Measurements from ENCODE around the gene FOXQ1. TPM values are rescaled to one million over a fixed set of nuclear protein-coding genes. Genes with fewer than 3 reads are reported as not detected.
A peak's percentile ranks its signal among the peaks of the same experiment; 100 is the strongest.

Gene FOXQ1
- total and polyA plus RNA-seq, 8 donors: 11.7 to 97.7 (median 29.6) TPM; not detected in 1

DNA sequence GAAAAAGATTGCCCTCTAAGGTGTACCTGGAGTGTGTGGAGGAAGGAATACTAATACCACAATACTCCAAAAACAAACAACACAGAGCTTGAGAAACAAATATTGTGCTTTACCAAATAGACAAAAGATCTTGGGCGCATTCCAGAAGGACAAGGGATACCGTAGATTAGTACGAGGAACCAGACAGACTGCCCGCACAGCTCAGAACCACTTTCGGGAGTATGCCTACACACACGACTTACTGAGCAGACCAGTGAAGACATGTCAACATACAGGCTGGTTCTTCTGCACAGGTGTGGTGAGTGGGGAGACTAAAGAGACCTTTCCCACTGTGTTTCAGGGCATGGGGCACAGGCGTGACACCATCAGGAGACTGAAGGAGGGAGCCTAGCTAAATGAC, 15.8 kb upstream of the FOXQ1 start:
- no peaks in the 10 kb centered on the region for H3K36me3 ChIP-seq
- WGBS, 5 donors: 21 to 61% (median 34%) methylated on average over 5 to 7 of the region's 7 CpGs
- intact Hi-C loops (cut with DNase I; ENCODE audit: low total_unique reads): no loop called here
- no peak for TF ChIP-seq POLR2AphosphoS5 (IDR thresholded peaks at IDR 0.05)
- no peak for TF ChIP-seq POLR2A (IDR thresholded peaks at IDR 0.05)
- no peak for TF ChIP-seq EP300 (IDR thresholded peaks at IDR 0.05)
- TF ChIP-seq, protein P1, sequence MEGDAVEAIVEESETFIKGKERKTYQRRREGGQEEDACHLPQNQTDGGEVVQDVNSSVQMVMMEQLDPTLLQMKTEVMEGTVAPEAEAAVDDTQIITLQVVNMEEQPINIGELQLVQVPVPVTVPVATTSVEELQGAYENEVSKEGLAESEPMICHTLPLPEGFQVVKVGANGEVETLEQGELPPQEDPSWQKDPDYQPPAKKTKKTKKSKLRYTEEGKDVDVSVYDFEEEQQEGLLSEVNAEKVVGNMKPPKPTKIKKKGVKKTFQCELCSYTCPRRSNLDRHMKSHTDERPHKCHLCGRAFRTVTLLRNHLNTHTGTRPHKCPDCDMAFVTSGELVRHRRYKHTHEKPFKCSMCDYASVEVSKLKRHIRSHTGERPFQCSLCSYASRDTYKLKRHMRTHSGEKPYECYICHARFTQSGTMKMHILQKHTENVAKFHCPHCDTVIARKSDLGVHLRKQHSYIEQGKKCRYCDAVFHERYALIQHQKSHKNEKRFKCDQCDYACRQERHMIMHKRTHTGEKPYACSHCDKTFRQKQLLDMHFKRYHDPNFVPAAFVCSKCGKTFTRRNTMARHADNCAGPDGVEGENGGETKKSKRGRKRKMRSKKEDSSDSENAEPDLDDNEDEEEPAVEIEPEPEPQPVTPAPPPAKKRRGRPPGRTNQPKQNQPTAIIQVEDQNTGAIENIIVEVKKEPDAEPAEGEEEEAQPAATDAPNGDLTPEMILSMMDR (IDR thresholded peaks at IDR 0.05): no peak
- no peak overlapping the region for H3K4me3 ChIP-seq
- H3K27me3 ChIP-seq: no peaks in the 10 kb centered on the region
- H3K4me1 ChIP-seq: peaks cover 0 to 10% (median 2%) of the 10 kb centered on the region in 4 donors
- peak in 1 of 2 donors; percentile 43 for DNase-seq
- peak overlapping the region in 1 of 5 donors; percentile 36 for H3K27ac ChIP-seq
- no peaks in the 10 kb centered on the region for H3K9me3 ChIP-seq

DNA sequence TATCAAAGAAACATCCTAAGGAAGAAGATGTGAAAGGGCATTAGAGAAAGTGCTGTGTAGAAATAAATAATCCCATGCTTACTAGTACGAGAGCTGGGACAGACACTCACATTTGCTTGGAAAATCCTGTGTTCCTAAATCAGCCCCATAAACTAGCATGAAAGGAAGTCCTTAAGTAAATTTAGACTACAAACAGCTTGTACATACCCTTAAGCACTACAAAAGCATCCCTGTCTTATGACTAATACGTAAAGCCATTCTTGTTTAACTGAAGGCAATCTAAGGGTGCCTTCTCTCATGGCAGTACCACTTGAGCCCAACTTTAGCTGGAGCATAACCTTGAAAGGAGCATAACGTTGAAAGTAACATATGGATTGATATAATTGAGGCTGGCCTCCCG, 15.4 kb upstream of the FOXQ1 start:
- intact Hi-C loops (cut with DNase I; ENCODE audit: low total_unique reads): no loop called here
- DNase-seq: no peak
- H3K4me3 ChIP-seq: no peak overlapping the region
- H3K36me3 ChIP-seq: no peaks in the 10 kb centered on the region
- no peaks in the 10 kb centered on the region for H3K9me3 ChIP-seq
- peak overlapping the region in 1 of 5 donors; percentile 36 for H3K27ac ChIP-seq
- TF ChIP-seq POLR2A (IDR thresholded peaks at IDR 0.05) (no peak), POLR2AphosphoS5 (IDR thresholded peaks at IDR 0.05) (no peak), EP300 (IDR thresholded peaks at IDR 0.05) (no peak)
- TF ChIP-seq, protein P1 (IDR thresholded peaks at IDR 0.05): no peak
- WGBS, 5 donors: 64 to 72% (median 69%) methylated on average over 4 of the region's 4 CpGs
- H3K4me1 ChIP-seq: peaks cover 0 to 10% (median 2%) of the 10 kb centered on the region in 4 donors
- H3K27me3 ChIP-seq: no peaks in the 10 kb centered on the region

GRCh38 chr6:1297746-1298145, 14.2 kb upstream of the FOXQ1 start:
- WGBS, 5 donors: 50 to 65% (median 52%) methylated on average over 4 of the region's 4 CpGs
- H3K4me3 ChIP-seq: no peak overlapping the region
- no peaks in the 10 kb centered on the region for H3K9me3 ChIP-seq
- no peak for TF ChIP-seq POLR2AphosphoS5 (IDR thresholded peaks at IDR 0.05)
- TF ChIP-seq EP300 (IDR thresholded peaks at IDR 0.05): no peak
- no peak for TF ChIP-seq POLR2A (IDR thresholded peaks at IDR 0.05)
- TF ChIP-seq, protein P1 (IDR thresholded peaks at IDR 0.05): no peak
- H3K27ac ChIP-seq: no peak overlapping the region
- H3K27me3 ChIP-seq: no peaks in the 10 kb centered on the region
- intact Hi-C loops (cut with DNase I; ENCODE audit: low total_unique reads): no loop called here
- DNase-seq: no peak
- H3K4me1 ChIP-seq: peaks cover 0 to 10% (median 2%) of the 10 kb centered on the region in 4 donors
- H3K36me3 ChIP-seq: no peaks in the 10 kb centered on the region

DNA sequence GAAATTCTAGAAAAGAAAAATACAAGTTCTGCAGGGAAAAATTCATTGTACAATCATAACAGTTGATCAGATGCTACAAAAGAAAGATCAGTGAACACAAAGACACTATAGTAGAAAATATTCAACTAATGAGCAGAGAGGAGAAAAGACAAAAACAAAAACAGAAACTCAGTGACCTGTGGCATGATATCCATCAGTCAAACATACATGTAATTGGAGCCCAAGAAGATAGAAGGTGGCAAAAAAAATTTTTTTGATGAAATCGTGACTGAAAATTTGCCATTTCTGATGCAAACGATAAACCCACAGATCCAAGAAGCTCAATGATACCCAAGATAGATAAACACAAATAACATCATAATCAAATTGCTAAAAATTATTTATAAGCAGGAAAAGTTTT, 13.1 kb upstream of the FOXQ1 start:
- no peak for DNase-seq
- H3K4me1 ChIP-seq: peaks cover 0 to 10% (median 2%) of the 10 kb centered on the region in 4 donors
- 93 to 98% (median 96%) methylated on average over 2 of the region's 2 CpGs for WGBS, 5 donors
- no peak for TF ChIP-seq EP300 (IDR thresholded peaks at IDR 0.05)
- no peak overlapping the region for H3K27ac ChIP-seq
- H3K27me3 ChIP-seq: no peaks in the 10 kb centered on the region
- intact Hi-C loops (cut with DNase I; ENCODE audit: low total_unique reads): no loop called here
- H3K4me3 ChIP-seq: no peak overlapping the region
- H3K36me3 ChIP-seq: no peaks in the 10 kb centered on the region
- H3K9me3 ChIP-seq: no peaks in the 10 kb centered on the region

GRCh38 chr6:1306133-1306532, 5.8 kb upstream of the FOXQ1 start:
- peaks cover 0 to 14% (median 7%) of the 10 kb centered on the region in 4 donors for H3K4me1 ChIP-seq
- H3K27ac ChIP-seq: no peak overlapping the region
- H3K9me3 ChIP-seq: peaks cover 0 to 10% (median 2%) of the 10 kb centered on the region in 4 donors
- intact Hi-C loops (cut with DNase I; ENCODE audit: low total_unique reads): no loop called here
- WGBS, 5 donors: 94 to 97% (median 94%) methylated on average over 2 of the region's 2 CpGs
- H3K27me3 ChIP-seq: peaks cover 0 to 20% (median 0%) of the 10 kb centered on the region in 3 donors
- no peak for TF ChIP-seq EP300 (IDR thresholded peaks at IDR 0.05)
- TF ChIP-seq POLR2AphosphoS5 (IDR thresholded peaks at IDR 0.05): no peak
- TF ChIP-seq, protein P1 (IDR thresholded peaks at IDR 0.05): no peak
- TF ChIP-seq POLR2A (IDR thresholded peaks at IDR 0.05): no peak
- no peak for DNase-seq
- no peaks in the 10 kb centered on the region for H3K36me3 ChIP-seq
- no peak overlapping the region for H3K4me3 ChIP-seq

Measured in stomach (tissue), 9 donors.